ENCODE data around the gene MTUS2.

Gene MTUS2

GRCh38 chr13:29111446-29111845 lies 291.3 kb downstream of the MTUS2 start:
- peak; percentile 50 for DNase-seq

GRCh38 chr13:29115842-29116241 lies 295.7 kb downstream of the MTUS2 start:
- DNase-seq = peak; percentile 13

- DNase-seq = no peak
Measured at GRCh38 chr13:29117663-29118062, 297.5 kb downstream of the MTUS2 start.

- DNase-seq = no peak
Measured at GRCh38 chr13:29118471-29118870, 298.3 kb downstream of the MTUS2 start.

- DNase-seq = no peak
Measured at GRCh38 chr13:29125191-29125933, 305.2 kb downstream of the MTUS2 start.

- DNase-seq = no peak
Measured at GRCh38 chr13:29125934-29126424, 305.8 kb downstream of the MTUS2 start.

GRCh38 chr13:29129616-29130015 lies 309.5 kb downstream of the MTUS2 start:
- no peak for DNase-seq

GRCh38 chr13:29131159-29131558 lies 311.0 kb downstream of the MTUS2 start:
- no peak for DNase-seq

- no peak for DNase-seq
Measured at GRCh38 chr13:29131881-29132668, 311.9 kb downstream of the MTUS2 start.

- DNase-seq = peak; percentile 41
Measured at GRCh38 chr13:29136341-29136740, 316.2 kb downstream of the MTUS2 start.

GRCh38 chr13:29137016-29137415 lies 316.9 kb downstream of the MTUS2 start:
- no peak for DNase-seq

GRCh38 chr13:29137995-29138394 lies 317.9 kb downstream of the MTUS2 start:
- DNase-seq = no peak

- DNase-seq = peak; percentile 90
Measured at GRCh38 chr13:29140277-29140676, 320.1 kb downstream of the MTUS2 start.

- DNase-seq = no peak
Measured at GRCh38 chr13:29143847-29144246, 323.7 kb downstream of the MTUS2 start.

- no peak for DNase-seq
Measured at GRCh38 chr13:29154390-29154789, 334.3 kb downstream of the MTUS2 start.

GRCh38 chr13:29156136-29156535 lies 336.0 kb downstream of the MTUS2 start:
- DNase-seq = peak; percentile 21

GRCh38 chr13:29159871-29160270 lies 339.7 kb downstream of the MTUS2 start:
- no peak for DNase-seq

GRCh38 chr13:29160862-29161261 lies 340.7 kb downstream of the MTUS2 start:
- no peak for DNase-seq

GRCh38 chr13:29161676-29162075 lies 341.5 kb downstream of the MTUS2 start:
- DNase-seq = no peak

- peak; percentile 85 for DNase-seq
Measured at GRCh38 chr13:29162638-29163235, 342.6 kb downstream of the MTUS2 start.

GRCh38 chr13:29164116-29164515 lies 344.0 kb downstream of the MTUS2 start:
- no peak for DNase-seq

GRCh38 chr13:29165216-29165615 lies 345.1 kb downstream of the MTUS2 start:
- DNase-seq = no peak

GRCh38 chr13:29165840-29166239 lies 345.7 kb downstream of the MTUS2 start:
- peak; percentile 51 for DNase-seq
